Sigmoid colon (tissue), 7 donors: ENCODE data around the gene ZRSR2. TPM values are rescaled to one million over a fixed set of nuclear protein-coding genes. Genes with fewer than 3 reads are reported as not detected.
"Not testable (repeated sequence)": the region's sequence is repeated elsewhere in the genome, so short reads cannot be mapped to it uniquely, and the experiment has no call there.

Experiments
- DNase-seq: peaks from one replicate; pipeline ENCODE4 v3.0.0-alpha.2; 2019
- H3K27ac ChIP-seq, 4 donors: fragments of 200-600 bp; sonication (generic); one replicate each; pipeline ENCODE4 v1.5.1; 2016 to 2019; ENCODE audit warnings: mild to moderate bottlenecking in 1 of 4
- H3K27me3 ChIP-seq, 3 donors: fragments of 200-600 bp; sonication (generic); one replicate each; pipeline ENCODE4 v1.5.1; 2019; ENCODE audit warnings: mild to moderate bottlenecking in 1 of 3
- H3K36me3 ChIP-seq, 4 donors: fragments of 200-600 bp; sonication (generic); one replicate each; pipeline ENCODE4 v1.5.1; 2016 to 2019
- H3K4me1 ChIP-seq, 4 donors: fragments of 200-600 bp; sonication (generic); one replicate each; pipeline ENCODE4 v1.5.1; 2017 to 2019
- H3K4me3 ChIP-seq, 4 donors: fragments of 200-600 bp; sonication (generic); one replicate each; pipeline ENCODE4 v1.5.1; 2017 to 2019; ENCODE audit warnings: mild to moderate bottlenecking in 2 of 4, moderate library complexity in 1 of 4
- H3K9me3 ChIP-seq, 4 donors: fragments of 200-600 bp in 3 of 4; sonication (generic) in 3 of 4; one replicate each; pipeline versions ENCODE4 v1.5.1 to v1.6.1; 2013 to 2019
- EP300 ChIP-seq, 4 donors: sonication (generic); formaldehyde crosslinking; IDR thresholded peaks; one replicate each; pipeline ENCODE4 v1.6.1; 2017; ENCODE audit warnings: antibody characterized with exemption in 4 of 4
- POLR2A ChIP-seq, 2 donors: fragments of 450-650 bp; IDR thresholded peaks; one replicate each; pipeline ENCODE4 v1.6.1; 2016; ENCODE audit warnings: antibody characterized with exemption in 2 of 2, mild to moderate bottlenecking in 2 of 2, moderate library complexity in 2 of 2
- POLR2AphosphoS5 ChIP-seq, 4 donors: sonication (generic); formaldehyde crosslinking; IDR thresholded peaks; one replicate each; pipeline ENCODE4 v1.6.1; 2017; ENCODE audit warnings: antibody characterized with exemption in 4 of 4
- WGBS, 2 donors: extraction: QIAGEN DNeasy Blood & Tissue Kit; methylation state at CpG; one replicate each; pipeline ENCODE4 v1.1.7; 2013; 5-methylcytosine and 5-hydroxymethylcytosine counted together
- intact Hi-C: fragments of 100-400 bp; cut with DNase I; formaldehyde crosslinking; loops from one replicate; pipeline ENCODE4 v1.15.1; 2023
- polyA plus RNA-seq, 3 donors: library from polyadenylated mRNA; stranded (reverse); fragments of 200-250 nt; gene quantifications; one replicate each; pipeline ENCODE4 v1.2.3, GENCODE V29; 2013
- total RNA-seq, 4 donors: library from RNA; depleted of rRNA; stranded (reverse); fragments of >200 nt; gene quantifications; one replicate each; pipeline ENCODE4 v1.1.0, GENCODE V29; 2016
- TF ChIP-seq, protein P1 (sequence below), 4 experiments: fragments of 450-650 bp in 3 of 4; fragments of 200-600 bp in 1 of 4; IDR thresholded peaks; one replicate each; pipeline ENCODE4 v1.5.1; 2016 to 2019; ENCODE audit warnings: antibody characterized with exemption in 4 of 4, mild to moderate bottlenecking in 3 of 4, moderate library complexity in 2 of 4
- donor health status: healthy with polysubstance abuse.
- donor health status: Bipolar disorder and iron deficiency.
- donor health status: healthy.

Gene ZRSR2
- total and polyA plus RNA-seq, 7 donors, result 6.8 to 15.6 (median 12.6) TPM

DNA sequence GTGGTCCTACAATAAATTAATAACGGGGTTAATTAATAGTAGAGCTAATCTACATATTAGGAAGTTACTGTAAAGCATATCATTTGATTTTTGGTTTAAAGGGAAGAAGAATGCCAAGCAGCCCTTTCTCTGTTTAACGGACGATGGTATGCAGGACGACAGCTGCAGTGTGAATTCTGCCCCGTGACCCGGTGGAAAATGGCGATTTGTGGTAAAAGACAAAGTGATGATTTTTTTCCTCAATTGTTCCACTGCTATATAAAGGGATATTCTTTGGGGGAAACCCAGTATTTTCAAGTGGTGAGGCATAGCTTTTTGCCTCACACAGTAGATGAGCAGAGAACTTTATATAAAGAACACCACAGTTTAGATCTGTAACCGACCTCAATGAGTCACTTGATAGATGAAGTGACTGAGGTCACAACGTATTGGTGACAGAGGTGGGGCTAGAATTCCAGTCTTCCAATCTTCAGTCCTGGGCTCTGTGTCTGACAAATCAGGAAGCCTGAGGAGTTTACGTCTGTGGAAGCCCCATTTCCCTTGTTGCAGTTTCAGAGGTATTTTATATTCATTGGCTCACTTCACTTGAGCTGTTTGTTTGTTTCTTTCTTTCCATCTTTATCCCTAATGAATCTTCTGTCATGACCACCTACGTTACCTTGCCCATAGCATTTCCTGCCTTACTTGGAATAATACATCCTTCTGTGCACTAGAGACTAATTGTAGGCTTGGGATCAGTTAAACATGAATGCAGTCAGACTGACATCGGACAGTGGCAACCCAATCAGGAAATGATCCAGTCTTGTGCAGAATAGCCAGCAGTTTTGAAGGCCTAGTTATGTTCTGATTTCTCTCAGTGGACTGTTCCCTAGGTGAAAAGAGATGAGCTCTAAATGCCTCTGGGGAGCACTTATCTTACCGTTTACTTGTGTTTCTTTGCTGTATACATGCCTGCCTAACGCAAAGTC, 30.1 kb downstream of the ZRSR2 start:
- Histone ChIP-seq H3K27ac (no peak overlapping the region), H3K9me3 (no peaks in the 10 kb centered on the region), H3K27me3 (no peaks in the 10 kb centered on the region), H3K36me3 (peaks cover 0 to 44% (median 5%) of the 10 kb centered on the region in 4 donors), H3K4me1 (no peaks in the 10 kb centered on the region), H3K4me3 (no peak overlapping the region)
- WGBS, 2 donors, result 79 to 91% methylated on average over 14 of the region's 14 CpGs
- no peak for DNase-seq
- TF ChIP-seq EP300 (IDR thresholded peaks at IDR 0.05) (no peak), POLR2A (IDR thresholded peaks at IDR 0.05) (no peak)
- intact Hi-C loops, result no loop called here

DNA sequence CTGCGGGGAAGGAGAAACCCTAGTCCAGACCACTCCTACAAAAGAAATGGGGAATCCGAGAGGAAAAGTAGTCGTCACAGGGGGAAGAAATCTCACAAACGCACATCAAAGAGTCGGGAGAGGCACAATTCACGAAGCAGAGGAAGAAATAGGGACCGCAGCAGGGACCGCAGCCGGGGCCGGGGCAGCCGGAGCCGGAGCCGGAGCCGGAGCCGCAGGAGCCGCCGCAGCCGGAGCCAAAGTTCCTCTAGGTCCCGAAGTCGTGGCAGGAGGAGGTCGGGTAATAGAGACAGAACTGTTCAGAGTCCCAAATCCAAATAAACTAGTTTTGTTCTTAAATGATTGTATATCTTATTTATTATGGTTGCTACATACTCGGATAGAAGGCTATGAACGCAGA, 32.6 kb downstream of the ZRSR2 start:
- WGBS, 2 donors, result 96% methylated on average over 23 of the region's 23 CpGs
- H3K27ac ChIP-seq, result no peak overlapping the region
- no peak overlapping the region for H3K4me3 ChIP-seq
- peaks cover 0 to 31% (median 3%) of the 10 kb centered on the region in 4 donors for H3K36me3 ChIP-seq
- no peaks in the 10 kb centered on the region for H3K27me3 ChIP-seq
- TF ChIP-seq, protein P1, sequence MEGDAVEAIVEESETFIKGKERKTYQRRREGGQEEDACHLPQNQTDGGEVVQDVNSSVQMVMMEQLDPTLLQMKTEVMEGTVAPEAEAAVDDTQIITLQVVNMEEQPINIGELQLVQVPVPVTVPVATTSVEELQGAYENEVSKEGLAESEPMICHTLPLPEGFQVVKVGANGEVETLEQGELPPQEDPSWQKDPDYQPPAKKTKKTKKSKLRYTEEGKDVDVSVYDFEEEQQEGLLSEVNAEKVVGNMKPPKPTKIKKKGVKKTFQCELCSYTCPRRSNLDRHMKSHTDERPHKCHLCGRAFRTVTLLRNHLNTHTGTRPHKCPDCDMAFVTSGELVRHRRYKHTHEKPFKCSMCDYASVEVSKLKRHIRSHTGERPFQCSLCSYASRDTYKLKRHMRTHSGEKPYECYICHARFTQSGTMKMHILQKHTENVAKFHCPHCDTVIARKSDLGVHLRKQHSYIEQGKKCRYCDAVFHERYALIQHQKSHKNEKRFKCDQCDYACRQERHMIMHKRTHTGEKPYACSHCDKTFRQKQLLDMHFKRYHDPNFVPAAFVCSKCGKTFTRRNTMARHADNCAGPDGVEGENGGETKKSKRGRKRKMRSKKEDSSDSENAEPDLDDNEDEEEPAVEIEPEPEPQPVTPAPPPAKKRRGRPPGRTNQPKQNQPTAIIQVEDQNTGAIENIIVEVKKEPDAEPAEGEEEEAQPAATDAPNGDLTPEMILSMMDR (IDR thresholded peaks at IDR 0.05), result no peak
- TF ChIP-seq POLR2AphosphoS5 (IDR thresholded peaks at IDR 0.05) (no peak), EP300 (IDR thresholded peaks at IDR 0.05) (no peak), POLR2A (IDR thresholded peaks at IDR 0.05) (no peak)
- no peak for DNase-seq
- intact Hi-C loops, result no loop called here
- H3K4me1 ChIP-seq, result no peaks in the 10 kb centered on the region
- H3K9me3 ChIP-seq, result no peaks in the 10 kb centered on the region

DNA sequence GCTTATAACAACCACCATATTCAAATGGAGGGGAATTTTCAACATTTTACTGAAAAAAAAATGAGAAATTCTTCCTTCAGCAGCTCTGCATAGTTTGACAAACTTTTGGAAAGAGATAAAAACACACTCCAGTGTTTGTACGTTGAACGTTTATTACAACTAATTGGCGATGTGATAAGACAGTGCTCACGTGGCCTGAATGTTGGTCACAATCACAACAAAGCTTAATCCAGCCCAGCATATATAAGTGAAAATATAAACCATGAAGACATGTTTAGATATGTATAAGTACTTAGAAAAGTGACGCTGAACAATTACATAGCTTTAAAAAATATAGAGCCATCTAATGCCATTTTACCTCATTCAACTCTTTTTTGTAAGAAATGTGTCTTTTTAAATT, 35.7 kb downstream of the ZRSR2 start:
- Histone ChIP-seq H3K27me3 (no peaks in the 10 kb centered on the region), H3K27ac (no peak overlapping the region), H3K4me1 (no peaks in the 10 kb centered on the region), H3K9me3 (no peaks in the 10 kb centered on the region), H3K36me3 (peaks cover 0 to 18% (median 3%) of the 10 kb centered on the region in 4 donors), H3K4me3 (no peak overlapping the region)
- DNase-seq, result no peak
- TF ChIP-seq EP300 (IDR thresholded peaks at IDR 0.05) (no peak), POLR2A (IDR thresholded peaks at IDR 0.05) (no peak), POLR2AphosphoS5 (IDR thresholded peaks at IDR 0.05) (no peak)
- TF ChIP-seq, protein P1 (IDR thresholded peaks at IDR 0.05), result no peak
- WGBS, 2 donors, result 71 to 83% methylated on average over 5 of the region's 5 CpGs
- intact Hi-C loops, result no loop called here

DNA sequence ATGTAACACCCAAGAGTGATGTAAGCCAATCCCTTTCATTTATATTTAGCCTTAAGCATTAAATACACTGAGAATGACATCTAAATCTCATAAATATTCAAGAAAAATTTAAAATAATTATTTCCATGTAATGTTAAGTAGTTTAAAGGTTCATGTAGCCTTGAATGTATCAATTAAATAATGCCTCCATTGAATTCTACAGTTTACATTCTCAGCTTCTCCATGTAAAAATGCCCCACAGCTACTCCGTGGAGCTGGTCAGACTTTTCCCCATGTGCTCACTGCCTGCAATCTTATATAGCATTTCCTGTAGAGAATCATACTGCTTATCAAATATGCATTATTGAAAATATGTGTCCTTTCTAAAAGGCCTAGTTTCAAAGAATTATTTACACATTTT, 38.9 kb downstream of the ZRSR2 start:
- Histone ChIP-seq H3K27ac (no peak overlapping the region), H3K4me1 (no peaks in the 10 kb centered on the region), H3K4me3 (no peak overlapping the region), H3K36me3 (no peaks in the 10 kb centered on the region), H3K27me3 (no peaks in the 10 kb centered on the region), H3K9me3 (no peaks in the 10 kb centered on the region)
- no peak for DNase-seq
- intact Hi-C loops, result no loop called here
- 84 to 97% methylated on average over 1 of the region's 1 CpG for WGBS, 2 donors
- TF ChIP-seq, protein P1 (IDR thresholded peaks at IDR 0.05), result no peak
- no peak for TF ChIP-seq POLR2AphosphoS5 (IDR thresholded peaks at IDR 0.05)
- TF ChIP-seq POLR2A (IDR thresholded peaks at IDR 0.05), result no peak
- TF ChIP-seq EP300 (IDR thresholded peaks at IDR 0.05), result no peak

DNA sequence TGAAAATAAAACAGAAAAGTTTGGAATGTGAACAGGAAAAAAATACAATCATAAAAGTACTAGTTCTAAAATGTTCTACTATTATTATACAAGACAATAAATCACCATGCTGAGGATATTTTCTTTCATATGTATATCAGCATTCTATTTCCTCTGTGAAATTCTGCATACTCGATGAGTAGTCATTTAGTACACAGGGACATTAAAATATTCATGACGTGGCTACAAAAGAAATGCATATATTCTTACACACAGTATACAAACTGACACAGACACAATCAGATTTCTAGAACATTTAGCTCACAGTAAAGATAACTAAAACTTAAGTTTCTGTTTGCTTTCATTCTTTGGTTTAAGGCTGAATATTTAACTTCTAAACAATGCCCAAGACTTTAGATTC, 41.1 kb downstream of the ZRSR2 start:
- H3K4me1 ChIP-seq, H3K27me3 ChIP-seq, H3K4me3 ChIP-seq, H3K36me3 ChIP-seq, DNase-seq, H3K27ac ChIP-seq, intact Hi-C loops, H3K9me3 ChIP-seq: not testable (repeated sequence)
- 71 to 100% methylated on average over 1 of the region's 2 CpGs for WGBS, 2 donors
